Stimulated activated CD8-positive, alpha-beta memory T cell treated with anti-CD3 and anti-CD28 coated beads, Interleukin-7, amount 100 ng/mL, for 24 hours (primary cell): ENCODE measurements around the gene RPRD2.

Experiments
- DNase-seq: peaks from one replicate; pipeline ENCODE4 v3.0.0-alpha.2; 2020; ENCODE audit warnings: low read depth

RPRD2 gene

DNA sequence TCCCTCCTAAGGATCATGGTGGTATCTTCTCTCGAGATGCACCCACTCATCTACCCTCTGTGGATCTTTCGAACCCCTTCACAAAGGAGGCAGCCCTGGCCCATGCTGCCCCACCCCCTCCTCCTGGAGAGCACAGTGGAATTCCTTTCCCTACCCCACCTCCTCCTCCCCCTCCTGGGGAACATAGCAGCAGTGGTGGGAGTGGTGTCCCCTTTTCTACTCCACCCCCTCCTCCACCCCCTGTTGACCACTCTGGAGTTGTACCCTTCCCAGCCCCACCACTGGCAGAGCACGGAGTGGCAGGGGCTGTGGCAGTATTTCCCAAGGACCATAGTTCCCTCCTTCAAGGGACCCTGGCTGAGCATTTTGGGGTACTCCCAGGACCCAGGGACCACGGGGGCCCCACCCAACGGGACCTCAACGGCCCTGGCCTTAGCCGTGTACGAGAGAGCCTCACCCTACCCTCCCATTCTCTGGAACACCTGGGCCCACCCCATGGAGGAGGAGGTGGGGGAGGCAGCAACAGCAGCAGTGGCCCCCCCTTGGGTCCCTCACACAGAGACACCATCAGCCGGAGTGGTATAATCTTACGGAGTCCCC is 108.8 kb downstream of the RPRD2 start:
- DNase-seq: no peak

DNA sequence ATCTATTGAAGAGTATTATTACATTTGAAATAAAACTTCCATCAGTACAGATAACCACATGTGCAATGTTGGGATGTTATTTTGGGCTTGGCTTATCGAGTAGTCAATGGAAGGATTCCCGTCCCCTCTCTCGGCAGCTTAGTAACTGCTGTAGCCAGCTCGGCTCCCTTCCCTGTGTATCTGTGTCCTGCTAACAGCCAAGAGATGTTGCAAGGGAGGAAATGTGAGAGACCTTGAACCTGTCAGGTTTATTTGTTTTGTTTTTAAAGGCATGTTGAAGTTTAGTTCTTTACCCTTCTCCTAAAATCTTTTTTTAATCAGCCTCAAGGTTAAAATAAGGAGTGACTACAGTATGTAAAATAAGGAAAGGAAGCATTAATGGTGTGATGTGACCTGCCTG is 109.7 kb downstream of the RPRD2 start:
- DNase-seq: no peak

DNA sequence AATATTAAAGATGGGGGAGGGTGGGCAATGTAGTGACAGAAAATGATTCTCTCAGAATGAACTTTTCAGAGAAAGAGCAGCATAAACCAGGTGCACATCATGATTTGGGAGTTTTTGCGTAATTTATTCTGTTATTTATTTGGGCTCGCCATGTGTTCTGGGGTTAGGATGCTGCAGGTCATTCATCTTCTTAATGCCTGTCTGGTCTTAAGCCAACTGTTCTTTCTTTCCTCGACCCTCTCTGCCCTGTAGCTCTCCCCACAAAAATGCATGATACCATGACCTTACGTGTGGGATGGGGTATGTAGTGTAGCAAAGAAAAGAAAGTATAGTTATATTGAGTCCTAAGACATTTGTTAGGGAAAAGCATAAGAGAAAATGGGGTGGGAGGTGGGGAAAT is 110.9 kb downstream of the RPRD2 start:
- DNase-seq: no peak

DNA sequence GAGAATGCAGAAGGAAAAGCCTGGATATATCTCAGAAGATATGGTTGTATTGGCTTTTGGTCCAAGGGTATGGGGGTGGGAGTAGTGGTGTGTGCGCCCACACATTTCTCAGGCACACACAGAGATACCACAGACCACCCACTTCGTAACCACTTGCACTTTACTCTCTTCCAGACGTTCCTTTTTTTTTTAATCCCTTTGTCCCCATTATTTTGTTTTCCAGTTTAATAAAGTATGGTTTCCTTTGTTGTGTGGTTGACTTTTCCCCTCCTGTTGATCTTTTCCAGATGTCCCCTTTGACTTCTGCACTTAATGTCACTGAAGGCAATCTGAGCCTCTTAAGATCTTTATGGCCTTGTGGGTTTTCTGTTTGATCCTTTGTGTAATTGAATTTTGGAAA is 112.8 kb downstream of the RPRD2 start:
- DNase-seq: no peak

DNA sequence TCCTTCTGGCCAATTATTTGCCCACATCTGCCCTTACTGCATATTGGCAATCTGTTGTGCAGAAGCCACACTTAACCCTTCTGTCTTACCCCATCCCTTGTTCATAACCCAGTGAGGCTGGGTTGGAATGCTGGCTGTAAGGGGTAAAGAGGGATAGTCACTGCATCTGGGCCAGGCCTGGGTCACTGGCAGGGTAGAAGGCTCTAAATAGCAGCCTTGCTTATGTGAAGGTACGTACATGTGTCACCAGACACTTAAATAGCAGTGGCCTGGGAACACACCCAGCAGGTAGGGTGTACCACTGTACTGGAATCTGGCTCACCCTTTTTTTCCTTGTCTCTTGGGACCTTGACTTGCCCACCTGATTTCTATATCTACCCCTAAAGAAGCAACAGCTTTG is 113.4 kb downstream of the RPRD2 start:
- no peak for DNase-seq

DNA sequence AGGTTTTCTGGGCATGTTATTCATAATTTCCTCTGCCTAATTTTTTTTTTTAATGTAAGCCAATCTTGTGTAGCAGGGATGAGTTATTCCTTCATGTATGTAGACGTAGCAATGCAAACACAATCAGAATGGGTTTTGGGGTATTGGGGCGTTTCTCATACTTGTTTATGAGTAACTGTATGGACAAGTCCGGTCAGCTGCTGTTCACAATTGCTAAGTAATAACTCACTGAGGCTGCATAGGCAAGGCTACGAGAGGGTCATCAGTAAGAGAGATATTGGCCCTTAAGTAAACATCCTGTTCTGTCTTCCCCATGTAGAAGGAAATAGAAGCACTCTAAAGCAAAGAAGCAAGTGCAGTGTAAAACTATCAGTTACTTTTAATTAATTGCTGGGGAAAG is 113.8 kb downstream of the RPRD2 start:
- no peak for DNase-seq

DNA sequence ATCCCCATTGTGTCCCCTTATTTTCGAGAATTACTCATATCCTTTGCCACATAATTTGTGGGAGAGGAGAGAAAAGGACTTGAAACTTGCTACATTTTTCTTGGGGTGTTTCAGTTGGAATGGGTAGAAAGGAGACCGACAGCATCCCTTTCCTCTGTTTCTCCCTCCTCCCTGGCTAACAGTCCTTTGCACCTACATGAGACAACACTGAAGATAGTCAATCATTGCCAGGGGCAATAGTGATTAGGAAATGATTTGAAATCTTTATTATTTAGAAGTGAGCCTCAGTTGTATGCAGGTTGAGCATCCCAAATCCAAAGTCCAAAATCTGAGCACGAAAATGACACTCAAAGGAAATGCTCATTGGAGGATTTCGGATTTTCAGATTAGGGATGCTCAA is 115.4 kb downstream of the RPRD2 start:
- DNase-seq: no peak

DNA sequence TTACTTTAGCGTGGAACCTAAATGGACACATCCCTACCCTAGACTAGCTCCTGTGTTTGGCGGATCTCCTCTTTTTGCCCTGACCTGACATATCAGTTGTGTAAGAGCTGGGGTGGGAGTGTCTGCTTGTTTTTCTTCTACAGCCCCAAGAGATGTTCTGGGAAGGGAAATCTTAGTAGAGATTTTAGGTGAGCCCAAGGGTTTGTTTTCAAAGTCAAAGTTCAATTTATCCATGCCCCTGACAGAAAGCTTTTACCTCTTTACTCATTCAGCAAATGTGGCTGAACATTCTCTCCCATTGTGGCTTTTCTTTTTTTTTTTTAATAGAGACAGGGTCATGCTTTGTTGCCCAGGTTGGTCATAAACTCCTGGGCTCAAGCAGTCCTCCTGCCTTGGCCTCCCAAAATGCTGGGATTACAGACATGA is 116.0 kb downstream of the RPRD2 start:
- DNase-seq: no peak

DNA sequence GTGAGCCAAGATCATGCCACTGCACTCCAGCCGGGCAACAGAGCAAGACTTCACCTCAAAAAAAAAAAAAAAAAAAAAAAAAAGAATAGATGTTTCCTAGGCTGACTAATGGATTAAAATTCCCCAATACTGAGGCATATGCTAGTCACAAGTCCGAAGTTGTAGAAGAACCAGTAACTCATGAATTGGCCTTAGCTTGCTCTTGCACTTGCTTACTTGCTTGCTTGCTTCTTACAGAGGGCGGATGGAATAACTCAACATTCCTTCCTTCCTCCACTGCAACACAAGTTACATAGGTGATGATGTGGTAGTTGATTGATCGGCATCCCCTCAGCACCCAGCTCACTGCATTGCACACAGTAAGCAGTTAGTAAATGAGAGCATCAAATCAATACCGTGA is 120.5 kb downstream of the RPRD2 start:
- DNase-seq: no peak

DNA sequence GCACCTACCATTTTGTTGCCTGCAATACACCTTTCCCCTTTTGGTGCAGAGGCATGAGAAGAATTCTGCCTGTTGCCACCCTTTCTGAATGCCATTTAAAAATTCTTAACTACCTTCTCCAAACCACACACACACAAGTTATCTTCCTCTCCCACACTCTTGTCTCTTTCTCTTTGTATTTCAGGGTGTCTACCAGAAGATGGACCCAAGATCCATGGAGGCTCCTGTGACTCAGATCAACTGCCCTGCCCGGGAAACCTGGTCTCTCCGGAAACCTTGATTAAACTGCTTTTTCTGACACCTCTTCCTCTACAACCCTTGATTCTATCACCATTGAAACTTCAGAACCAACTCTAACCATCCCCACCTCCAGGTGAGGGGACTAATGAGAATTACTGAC is 120.9 kb downstream of the RPRD2 start:
- no peak for DNase-seq

DNA sequence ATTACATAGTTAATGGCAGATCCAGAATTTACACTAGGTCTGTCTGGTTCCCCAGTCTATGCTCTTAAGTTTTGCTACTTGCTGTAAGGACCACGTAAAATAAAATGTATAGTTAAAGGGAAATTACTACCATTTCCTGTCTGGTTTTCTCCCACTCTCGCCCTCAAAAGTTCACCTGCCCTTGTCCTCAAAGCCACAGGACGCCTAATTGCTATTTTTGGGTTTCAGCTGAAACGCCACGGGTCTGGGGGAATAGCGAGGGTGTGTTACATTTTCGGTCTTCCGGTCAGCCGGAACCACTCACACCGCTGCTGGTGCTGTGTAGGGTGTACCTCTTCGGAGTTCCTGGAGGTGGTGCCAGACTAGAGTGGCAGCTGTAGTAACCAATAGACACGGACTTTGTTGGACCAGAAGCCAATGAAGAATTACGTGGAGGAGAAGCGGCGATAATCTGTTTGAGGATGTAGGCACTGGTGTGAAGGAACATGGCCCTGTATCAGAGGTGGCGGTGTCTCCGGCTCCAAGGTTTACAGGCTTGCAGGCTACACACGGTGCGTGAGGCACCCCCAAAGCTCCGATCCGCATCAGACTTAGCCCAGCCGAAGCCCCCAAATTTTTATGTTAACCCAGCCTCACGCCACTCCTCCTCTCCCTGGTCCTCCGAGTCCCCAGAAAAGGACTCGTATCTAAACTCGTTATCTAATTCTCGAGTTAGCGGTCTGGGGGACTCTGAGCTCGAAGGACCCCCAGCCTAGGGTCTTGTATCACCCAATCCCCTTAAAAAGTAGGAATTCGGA is 123.2 kb downstream of the RPRD2 start, which contains the start of gene TARS2:
Gene TARS2 (plus strand): TSS at position 454 of the 797 bp plus-strand sequence. CDS start 32 bp downstream, at position 486.
- peak; percentile 88 for DNase-seq

DNA sequence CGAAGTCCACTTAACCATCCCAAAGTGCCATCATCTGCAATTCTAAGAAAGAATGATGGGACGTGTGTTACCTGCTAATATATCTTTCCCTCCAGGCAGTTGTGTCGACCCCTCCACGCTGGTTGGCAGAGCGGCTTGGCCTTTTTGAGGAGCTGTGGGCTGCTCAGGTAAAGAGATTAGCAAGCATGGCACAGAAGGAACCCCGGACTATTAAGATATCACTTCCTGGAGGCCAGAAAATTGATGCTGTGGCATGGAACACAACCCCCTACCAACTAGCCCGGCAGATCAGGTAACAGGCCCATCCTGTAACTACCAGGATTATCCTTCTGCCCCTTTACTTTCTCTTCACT is 123.8 kb downstream of the RPRD2 start:
- no peak for DNase-seq

DNA sequence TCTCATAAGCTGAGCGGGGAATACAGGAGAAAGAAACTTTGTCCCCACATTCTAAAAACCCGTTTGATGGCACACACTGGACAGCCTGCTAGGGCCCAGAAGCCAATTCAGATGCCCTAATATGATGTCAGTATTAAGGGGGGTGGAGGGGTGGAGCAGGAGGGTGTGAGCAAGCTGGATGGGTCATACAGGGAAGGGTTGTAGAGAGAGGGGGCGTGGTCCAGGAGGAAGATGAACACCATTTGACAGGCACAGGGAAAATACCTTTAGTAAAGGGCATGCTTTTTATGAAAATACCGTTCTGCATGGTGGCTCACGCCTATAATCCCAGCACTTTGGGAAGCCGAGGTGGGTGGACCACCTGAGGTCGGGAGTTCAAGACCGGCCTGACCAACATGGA is 129.2 kb downstream of the RPRD2 start:
- DNase-seq: no peak

DNA sequence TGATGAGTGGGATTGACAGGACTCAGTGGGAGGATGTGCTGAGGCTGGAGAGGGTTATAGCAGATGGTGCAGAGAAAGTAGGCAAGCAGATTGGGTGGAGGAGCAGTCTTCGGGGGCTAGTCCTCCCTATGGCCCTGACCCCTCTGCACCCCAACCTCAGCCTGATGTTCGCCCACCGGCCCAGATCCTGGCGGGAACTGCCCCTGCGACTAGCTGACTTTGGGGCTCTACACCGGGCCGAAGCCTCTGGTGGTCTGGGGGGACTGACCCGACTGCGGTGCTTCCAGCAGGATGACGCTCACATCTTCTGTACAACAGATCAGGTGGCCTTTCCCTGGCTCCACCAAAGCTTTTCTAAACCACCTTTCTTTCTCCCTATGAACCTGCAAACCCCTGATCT is 134.4 kb downstream of the RPRD2 start:
- no peak for DNase-seq

DNA sequence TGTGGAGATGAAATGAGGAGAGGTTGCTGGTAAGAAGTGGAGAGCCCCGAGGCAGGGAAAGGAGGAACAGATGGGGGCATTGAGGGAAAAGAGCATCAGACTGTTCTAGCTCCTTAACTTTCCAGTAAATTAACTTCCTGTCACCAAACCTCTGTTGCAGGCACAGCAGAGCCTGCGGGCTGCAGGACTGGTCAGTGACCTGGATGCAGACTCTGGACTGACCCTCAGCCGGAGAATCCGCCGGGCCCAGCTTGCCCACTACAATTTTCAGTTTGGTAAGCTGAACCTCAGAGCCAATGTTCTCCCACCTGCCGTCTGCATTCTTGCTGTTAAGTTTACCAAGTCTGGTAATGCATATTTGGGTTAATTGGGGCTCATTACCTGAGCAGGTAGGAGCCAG is 141.5 kb downstream of the RPRD2 start:
- no peak for DNase-seq

DNA sequence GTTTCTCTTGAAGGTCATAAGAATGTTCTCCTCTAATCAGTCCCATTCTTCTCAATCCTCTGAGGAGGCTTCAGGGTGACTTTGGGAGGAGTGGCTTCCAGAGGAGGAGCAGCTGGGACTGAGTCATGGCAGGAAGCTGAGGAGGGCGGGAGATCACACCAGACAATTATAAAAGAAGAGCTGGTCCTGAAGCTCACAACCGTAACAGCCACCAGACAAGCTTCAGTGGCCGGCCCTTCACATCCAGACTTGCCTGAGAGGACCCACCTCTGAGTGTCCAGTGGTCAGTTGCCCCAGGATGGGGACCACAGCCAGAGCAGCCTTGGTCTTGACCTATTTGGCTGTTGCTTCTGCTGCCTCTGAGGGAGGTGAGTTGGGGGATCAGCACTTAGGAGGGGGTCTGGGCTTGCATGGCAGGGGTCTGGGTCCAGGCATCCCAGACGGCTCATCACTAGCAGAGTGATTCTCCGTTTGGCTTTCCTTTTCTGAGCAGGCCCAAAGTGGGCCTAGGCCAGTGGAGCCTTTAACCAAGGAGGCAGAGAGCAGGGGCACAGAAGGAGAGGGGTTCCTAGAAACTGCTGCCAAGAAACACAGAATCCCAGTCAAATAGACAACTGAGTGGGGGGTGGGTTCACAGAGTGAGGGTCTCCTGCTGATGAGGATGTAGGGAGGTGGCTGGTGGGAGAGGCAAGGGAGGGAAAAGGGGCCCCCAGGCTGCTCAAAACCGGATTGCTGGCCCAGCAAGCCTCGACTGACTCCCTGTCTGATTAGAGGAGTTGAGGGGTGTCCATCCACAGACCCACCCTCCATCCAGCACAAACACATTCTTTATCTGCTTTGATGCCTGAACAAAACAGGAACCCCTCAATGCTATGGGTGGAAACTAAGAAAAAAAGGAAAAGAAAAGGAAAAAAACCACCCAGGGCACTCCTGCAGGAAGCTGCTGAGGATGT is 144.2 kb downstream of the RPRD2 start, which contains the start of gene ECM1:
Gene ECM1 (plus strand): TSS at position 198 of the 953 bp plus-strand sequence. CDS start 101 bp downstream, at position 299.
- no peak for DNase-seq

DNA sequence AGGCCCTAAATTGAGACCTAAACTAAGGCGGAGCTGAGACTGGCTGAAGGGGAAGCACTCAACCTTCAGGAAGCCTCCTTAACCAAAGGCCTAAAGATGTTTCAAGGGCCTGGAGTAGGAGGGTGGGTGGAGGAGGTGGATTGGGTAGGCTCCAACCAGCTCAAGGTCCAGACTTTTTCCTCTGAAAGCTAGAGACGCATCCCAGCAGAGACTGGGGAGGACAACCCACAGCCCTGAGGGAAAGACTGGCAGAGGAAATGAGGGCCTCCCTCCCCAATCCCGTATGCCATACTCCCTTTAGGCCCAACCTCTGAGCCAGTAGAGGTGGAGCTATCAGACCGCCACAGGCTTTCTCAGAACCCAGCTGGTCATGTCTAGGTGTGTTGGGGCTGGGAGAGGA is 145.0 kb downstream of the RPRD2 start:
- DNase-seq: no peak

DNA sequence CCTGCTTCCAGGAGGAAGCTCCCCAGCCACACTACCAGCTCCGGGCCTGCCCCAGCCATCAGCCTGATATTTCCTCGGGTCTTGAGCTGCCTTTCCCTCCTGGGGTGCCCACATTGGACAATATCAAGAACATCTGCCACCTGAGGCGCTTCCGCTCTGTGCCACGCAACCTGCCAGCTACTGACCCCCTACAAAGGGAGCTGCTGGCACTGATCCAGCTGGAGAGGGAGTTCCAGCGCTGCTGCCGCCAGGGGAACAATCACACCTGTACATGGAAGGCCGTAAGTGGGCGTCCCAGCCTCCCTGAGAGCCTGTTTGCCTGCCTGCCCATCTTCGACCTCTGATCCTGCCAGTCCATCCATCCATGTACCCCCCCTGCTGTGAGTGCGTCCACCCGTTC is 147.6 kb downstream of the RPRD2 start:
- no peak for DNase-seq

DNA sequence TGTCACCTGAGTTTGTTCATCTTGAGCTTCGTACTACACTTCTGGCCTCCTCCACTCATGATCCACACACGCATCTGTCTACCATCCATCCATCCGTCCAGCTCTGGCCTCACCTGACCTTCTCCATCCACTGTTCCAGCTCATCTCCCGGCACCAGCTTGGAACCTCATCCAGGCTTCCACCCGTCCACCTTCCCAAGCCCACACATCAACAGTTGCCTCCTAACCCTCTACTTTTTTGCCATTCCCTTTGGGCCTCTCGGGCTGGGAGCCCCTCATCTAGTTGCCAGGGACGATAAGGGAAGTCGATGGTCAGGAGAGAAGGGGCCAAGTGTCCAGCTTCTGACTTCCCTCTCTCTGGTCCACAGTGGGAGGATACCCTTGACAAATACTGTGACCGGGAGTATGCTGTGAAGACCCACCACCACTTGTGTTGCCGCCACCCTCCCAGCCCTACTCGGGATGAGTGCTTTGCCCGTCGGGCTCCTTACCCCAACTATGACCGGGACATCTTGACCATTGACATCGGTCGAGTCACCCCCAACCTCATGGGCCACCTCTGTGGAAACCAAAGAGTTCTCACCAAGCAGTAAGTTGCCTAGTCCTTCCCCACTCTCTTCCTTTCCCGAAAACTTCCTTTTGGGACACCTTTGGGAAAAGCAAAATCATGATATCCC is 148.2 kb downstream of the RPRD2 start:
- DNase-seq: no peak

DNA sequence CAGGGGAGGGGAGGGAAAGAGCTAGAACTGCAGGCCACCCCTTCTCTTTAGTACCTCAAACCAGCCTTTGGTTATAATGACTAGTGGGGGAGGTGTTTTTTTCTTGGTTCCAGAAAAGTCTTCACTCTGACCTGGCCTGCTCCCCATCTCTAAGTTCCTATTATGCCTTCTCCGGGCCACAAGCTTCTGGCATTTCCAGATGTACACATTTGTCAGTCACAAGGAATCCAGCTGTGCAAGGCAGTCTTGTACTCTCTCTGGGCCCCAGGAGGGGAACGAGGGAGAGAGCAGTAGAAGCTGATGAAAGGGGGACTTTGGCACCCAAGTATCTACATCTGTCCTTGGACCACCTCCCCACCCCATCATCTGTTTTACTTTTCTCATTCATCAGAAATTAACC is 148.9 kb downstream of the RPRD2 start:
- no peak for DNase-seq

DNA sequence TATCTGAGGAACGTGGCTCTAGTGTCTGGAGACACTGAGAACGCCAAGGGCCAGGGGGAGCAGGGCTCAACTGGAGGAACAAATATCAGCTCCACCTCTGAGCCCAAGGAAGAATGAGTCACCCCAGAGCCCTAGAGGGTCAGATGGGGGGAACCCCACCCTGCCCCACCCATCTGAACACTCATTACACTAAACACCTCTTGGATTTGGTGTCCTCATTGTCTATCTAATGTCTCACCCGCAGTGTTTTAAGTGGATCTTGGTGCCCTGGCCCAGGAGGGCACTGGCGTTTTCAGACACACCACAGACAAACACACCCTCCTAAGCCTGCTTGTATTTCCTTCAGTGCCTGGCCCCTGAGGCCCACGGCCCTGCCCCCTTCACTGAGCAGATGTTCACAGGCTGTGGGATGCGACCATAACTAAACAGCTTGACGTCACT is 149.4 kb downstream of the RPRD2 start:
- DNase-seq: no peak

DNA sequence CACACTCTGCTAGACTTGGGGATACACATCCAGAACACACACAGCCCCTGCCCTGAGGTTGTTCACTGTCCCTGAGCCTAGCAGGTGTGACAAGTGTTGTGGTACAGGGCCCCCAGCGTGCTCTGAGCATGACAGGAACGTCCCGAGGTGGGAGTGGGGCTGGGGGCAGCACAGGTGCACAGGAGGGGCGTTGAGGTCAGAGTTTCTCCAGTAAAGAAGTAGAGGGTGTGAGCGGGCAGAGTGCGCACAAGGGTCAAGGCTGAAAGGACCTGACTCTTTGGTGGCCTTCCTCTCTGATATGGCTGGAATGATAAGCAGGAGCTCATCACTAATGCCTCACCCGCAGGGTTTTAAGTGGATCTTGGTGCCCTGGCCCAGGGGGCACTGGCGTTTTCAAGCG is 150.3 kb downstream of the RPRD2 start:
- DNase-seq: no peak
